SK-N-SH (cell line): ENCODE data around the gene OR4S2. TPM values are rescaled to one million over a fixed set of nuclear protein-coding genes. Genes with fewer than 3 reads are reported as not detected.

Experiments used
- CTCF ChIA-PET: fragments of 300-600, 350-600 bp; formaldehyde crosslinking; extraction: SDS; loops from one replicate; lab custom pipeline; 2021; lab: Yijun Ruan, JAX
- POLR2A ChIA-PET: fragments of 350-600 bp; sonication (Branson Sonifier 250); formaldehyde crosslinking; extraction: SDS; loops from one replicate; lab custom pipeline; 2020; ENCODE audit warnings: antibody characterized with exemption, inconsistent platforms; lab: Yijun Ruan, JAX
- DNase-seq: peaks from one replicate; pipeline ENCODE4 v3.0.0; 2012
- H2AFZ ChIP-seq: fragments of 200-600 bp; sonication (generic); 2 replicates; pipeline ENCODE4 v1.8.1; 2016; ENCODE audit warnings: antibody characterized with exemption, mild to moderate bottlenecking, low read depth
- H3F3A ChIP-seq: fragments of 200-600 bp; sonication (generic); replicated peaks from 2 replicates; pipeline ENCODE3; 2016; ENCODE audit warnings: antibody characterized with exemption, mild to moderate bottlenecking; ENCODE audit not compliant: insufficient read depth
- H3K27ac ChIP-seq, 2 experiments: fragments of 200-500 bp in 1 of 2; fragments of 200-600 bp in 1 of 2; sonication (Bioruptor generic) in 1 of 2; sonication (generic), shearing (Covaris generic) in 1 of 2; 2 replicates each; pipeline versions ENCODE4 v1.5.1 to v1.6.1; 2014 to 2016; ENCODE audit warnings: low read depth in 2 of 2, inconsistent platforms in 1 of 2, low read length in 1 of 2, mild to moderate bottlenecking in 1 of 2, mixed read lengths in 1 of 2
- H3K27me3 ChIP-seq: fragments of 200-600 bp; sonication (generic), shearing (Covaris generic); 2 replicates; pipeline ENCODE4 v1.6.1; 2016; ENCODE audit warnings: mixed run types; ENCODE audit not compliant: insufficient read depth
- H3K36me3 ChIP-seq, 2 experiments: fragments of 200-500 bp in 1 of 2; fragments of 200-600 bp in 1 of 2; sonication (Bioruptor generic) in 1 of 2; sonication (generic) in 1 of 2; replicated peaks in 1 of 2; 2 replicates each; pipeline versions ENCODE3 to v1.5.1; 2014 to 2016; ENCODE audit warnings: low read length in 1 of 2, mild to moderate bottlenecking in 1 of 2; ENCODE audit not compliant: insufficient read depth in 2 of 2, control insufficient read depth in 1 of 2
- H3K4me1 ChIP-seq, 2 experiments: fragments of 200-500 bp in 1 of 2; fragments of 200-600 bp in 1 of 2; sonication (Bioruptor generic) in 1 of 2; sonication (generic), shearing (Covaris generic) in 1 of 2; 2 replicates each; pipeline versions ENCODE4 v1.5.1 to v1.6.1; 2014 to 2016; ENCODE audit warnings: low read depth in 1 of 2, low read length in 1 of 2, mixed run types in 1 of 2; ENCODE audit not compliant: insufficient read depth in 2 of 2, control insufficient read depth in 1 of 2
- H3K4me2 ChIP-seq: fragments of 200-600 bp; sonication (generic), shearing (Covaris generic); 2 replicates; pipeline ENCODE4 v1.6.1; 2017; ENCODE audit warnings: mixed run types
- H3K4me3 ChIP-seq, 2 experiments: fragments of 200-500 bp in 1 of 2; fragments of 200-600 bp in 1 of 2; sonication (Bioruptor generic) in 1 of 2; sonication (generic), shearing (Covaris generic) in 1 of 2; 2 replicates each; pipeline versions ENCODE4 v1.5.1 to v1.8.1; 2014 to 2016; ENCODE audit warnings: low read depth in 2 of 2, inconsistent platforms in 1 of 2, low read length in 1 of 2, mild to moderate bottlenecking in 1 of 2, mixed read lengths in 1 of 2, moderate library complexity in 1 of 2
- H3K79me2 ChIP-seq: fragments of 200-600 bp; sonication (generic); 2 replicates; pipeline ENCODE4 v1.8.1; 2017; ENCODE audit warnings: mild to moderate bottlenecking; ENCODE audit not compliant: insufficient read depth
- H3K9ac ChIP-seq: fragments of 200-600 bp; sonication (generic); 2 replicates; pipeline ENCODE4 v1.6.1; 2017; ENCODE audit warnings: mixed run types
- H3K9me2 ChIP-seq: fragments of 200-600 bp; sonication (generic); 2 replicates; pipeline ENCODE4 v1.6.1; 2017; ENCODE audit warnings: mixed run types
- H3K9me3 ChIP-seq: fragments of 200-600 bp; sonication (generic); 2 replicates; pipeline ENCODE4 v1.6.1; 2017; ENCODE audit warnings: mixed run types, mild to moderate bottlenecking, moderate library complexity
- H4K20me1 ChIP-seq: fragments of 200-600 bp; sonication (generic); 2 replicates; pipeline ENCODE4 v1.6.1; 2017; ENCODE audit warnings: mild to moderate bottlenecking, mixed run types; ENCODE audit not compliant: insufficient read depth
- EP300 ChIP-seq, 2 experiments: IDR thresholded peaks; 2 replicates each; pipeline versions ENCODE4 v1.4.0 to v1.6.1; 2012; ENCODE audit warnings: borderline replicate concordance in 1 of 2, low read depth in 1 of 2, low read length in 1 of 2
- EZH2phosphoT487 ChIP-seq: fragments of 200-600 bp; sonication (generic); IDR thresholded peaks from 2 replicates; pipeline ENCODE4 v1.6.1; 2017; ENCODE audit warnings: low read depth, mixed run types, mild to moderate bottlenecking, antibody characterized with exemption, moderate library complexity, borderline replicate concordance
- FOXJ3 ChIP-seq: sonication (generic); formaldehyde crosslinking; IDR thresholded peaks from 2 replicates; pipeline ENCODE4 v1.5.1; 2020; ENCODE audit warnings: mild to moderate bottlenecking, missing genetic modification reagents
- FOXM1 ChIP-seq: IDR thresholded peaks from 2 replicates; pipeline ENCODE4 v1.4.0; 2012; ENCODE audit warnings: low read depth, mild to moderate bottlenecking
- GABPA ChIP-seq: IDR thresholded peaks from 2 replicates; pipeline ENCODE4 v1.4.0; 2012; ENCODE audit warnings: low read depth, mild to moderate bottlenecking
- JUND ChIP-seq: IDR thresholded peaks from 2 replicates; pipeline ENCODE4 v1.4.0; 2012
- MEF2A ChIP-seq: IDR thresholded peaks from 2 replicates; pipeline ENCODE4 v1.4.0; 2012; ENCODE audit warnings: low read depth, borderline replicate concordance
- MXI1 ChIP-seq: IDR thresholded peaks from 2 replicates; pipeline ENCODE4 v1.6.1; 2012; ENCODE audit warnings: mild to moderate bottlenecking, low read depth, low read length, improper control_type of control experiment
- NRF1 ChIP-seq: IDR thresholded peaks from 2 replicates; pipeline ENCODE4 v1.6.1; 2012; ENCODE audit warnings: low read depth, mild to moderate bottlenecking, low read length
- POLR2AphosphoS5 ChIP-seq: IDR thresholded peaks from 2 replicates; pipeline ENCODE4 v1.6.1; 2012; ENCODE audit warnings: low read depth, low read length
- RAD21 ChIP-seq: IDR thresholded peaks from 2 replicates; pipeline ENCODE4 v1.6.1; 2012; ENCODE audit warnings: mild to moderate bottlenecking, low read length
- RCOR1 ChIP-seq: fragments of 150-350 bp; IDR thresholded peaks from 2 replicates; pipeline ENCODE4 v1.6.1; 2017; ENCODE audit warnings: antibody characterized with exemption, low read length
- REST ChIP-seq: IDR thresholded peaks from 2 replicates; pipeline ENCODE4 v1.6.1; 2012; ENCODE audit warnings: mild to moderate bottlenecking, low read depth, low read length, moderate library complexity
- RFX5 ChIP-seq: IDR thresholded peaks from 2 replicates; pipeline ENCODE4 v1.6.1; 2012; ENCODE audit warnings: mild to moderate bottlenecking, improper control_type of control experiment, low read length
- RXRA ChIP-seq: IDR thresholded peaks from 2 replicates; pipeline ENCODE4 v1.4.0; 2012; ENCODE audit warnings: low read depth, mild to moderate bottlenecking, borderline replicate concordance
- SMC3 ChIP-seq: IDR thresholded peaks from 2 replicates; pipeline ENCODE4 v1.6.1; 2012; ENCODE audit warnings: low read depth, low read length, improper control_type of control experiment
- TAF1 ChIP-seq: IDR thresholded peaks from 2 replicates; pipeline ENCODE4 v1.6.1; 2012; ENCODE audit warnings: low read depth, mild to moderate bottlenecking, low read length, moderate library complexity, borderline replicate concordance
- TCF12 ChIP-seq: IDR thresholded peaks from 2 replicates; pipeline ENCODE4 v1.4.0; 2012
- YY1 ChIP-seq: IDR thresholded peaks from 2 replicates; pipeline ENCODE4 v1.4.0; 2012; ENCODE audit warnings: low read depth, mild to moderate bottlenecking
- WGBS: methylation state at CpG from one replicate; pipeline ENCODE4 v1.1.6; 2017; ENCODE audit warnings: low lambda C conversion rate; 5-methylcytosine and 5-hydroxymethylcytosine counted together
- polyA plus RNA-seq, 3 experiments: library from polyadenylated mRNA; depleted of rRNA; stranded (reverse); fragments of >200 nt; gene quantifications; 2 replicates each; pipeline ENCODE4 v1.2.3, GENCODE V29; 2012
- TF ChIP-seq, protein P1 (sequence below): IDR thresholded peaks from 2 replicates; pipeline ENCODE4 v1.4.0; 2012; ENCODE audit warnings: low read depth, borderline replicate concordance
- TF ChIP-seq, protein P2 (sequence below): fragments of 200-600 bp; sonication (generic); IDR thresholded peaks from 2 replicates; pipeline ENCODE4 v1.6.1; 2017; ENCODE audit warnings: antibody characterized with exemption, mild to moderate bottlenecking, moderate library complexity

The OR4S2 gene
- polyA plus RNA-seq (2012; rRNA removed): not detected in 2 replicates
- not detected in 2 replicates for polyA plus RNA-seq (2012; cell fraction: cytosol; rRNA removed)
- not detected in 2 replicates for polyA plus RNA-seq (2012; cell fraction: nucleus; rRNA removed)

- Histone ChIP-seq H3K4me2 (no peak within 1 kb of the TSS), H3K27ac (no peak within 1 kb of the TSS), H3K36me3 (no peaks in the 10 kb centered on the region), H4K20me1 (no peaks in the 10 kb centered on the region), H3K4me1 (no peaks in the 10 kb centered on the region), H3K9ac (no peak within 1 kb of the TSS), H3K9me3 (no peaks in the 10 kb centered on the region), H3K9me2 (no peaks in the 10 kb centered on the region), H3K27me3 (no peaks in the 10 kb centered on the region), H3F3A (no peaks in the 10 kb centered on the region), H2AFZ (no peak within 1 kb of the TSS), H3K79me2 (no peaks in the 10 kb centered on the region), H3K4me3 (no peak within 1 kb of the TSS)
- ChIA-PET POLR2A (no interaction called here), CTCF (no interaction called here)
- DNase-seq: no peak
- WGBS: 0% methylated on average over 2 of the region's 2 CpGs
- no peak for TF ChIP-seq YY1
- TF ChIP-seq FOXM1: no peak
- TF ChIP-seq POLR2AphosphoS5: no peak
- TF ChIP-seq EZH2phosphoT487: no peak
- TF ChIP-seq RCOR1: no peak
- no peak for TF ChIP-seq TAF1
- TF ChIP-seq EP300 (IDR thresholded peaks at IDR 0.05; ENCODE audit: borderline replicate concordance in 1 of 2, low read depth in 1 of 2, low read length in 1 of 2): no peak
- TF ChIP-seq MEF2A: no peak
These were observed at the start of gene OR4S2 for GRCh38 chr11:55648027-55648426. OR4S2 (plus strand) TSS chr11:55648327; CDS start chr11:55650904, 2,577 bp downstream.

- Histone ChIP-seq H3K4me2 (no peak within 1 kb of the TSS), H3K27me3 (no peaks in the 10 kb centered on the region), H3K36me3 (no peaks in the 10 kb centered on the region), H3K9ac (no peak within 1 kb of the TSS), H2AFZ (no peak within 1 kb of the TSS), H3K4me1 (no peaks in the 10 kb centered on the region), H3K9me2 (no peaks in the 10 kb centered on the region), H3K27ac (no peak within 1 kb of the TSS), H3K9me3 (peaks cover 7% of the 10 kb centered on the region; the same call in 1 of the 2 replicates), H3F3A (no peaks in the 10 kb centered on the region), H3K79me2 (no peaks in the 10 kb centered on the region), H4K20me1 (no peaks in the 10 kb centered on the region), H3K4me3 (no peak within 1 kb of the TSS)
- ChIA-PET POLR2A (no interaction called here), CTCF (no interaction called here)
- TF ChIP-seq, protein P1, sequence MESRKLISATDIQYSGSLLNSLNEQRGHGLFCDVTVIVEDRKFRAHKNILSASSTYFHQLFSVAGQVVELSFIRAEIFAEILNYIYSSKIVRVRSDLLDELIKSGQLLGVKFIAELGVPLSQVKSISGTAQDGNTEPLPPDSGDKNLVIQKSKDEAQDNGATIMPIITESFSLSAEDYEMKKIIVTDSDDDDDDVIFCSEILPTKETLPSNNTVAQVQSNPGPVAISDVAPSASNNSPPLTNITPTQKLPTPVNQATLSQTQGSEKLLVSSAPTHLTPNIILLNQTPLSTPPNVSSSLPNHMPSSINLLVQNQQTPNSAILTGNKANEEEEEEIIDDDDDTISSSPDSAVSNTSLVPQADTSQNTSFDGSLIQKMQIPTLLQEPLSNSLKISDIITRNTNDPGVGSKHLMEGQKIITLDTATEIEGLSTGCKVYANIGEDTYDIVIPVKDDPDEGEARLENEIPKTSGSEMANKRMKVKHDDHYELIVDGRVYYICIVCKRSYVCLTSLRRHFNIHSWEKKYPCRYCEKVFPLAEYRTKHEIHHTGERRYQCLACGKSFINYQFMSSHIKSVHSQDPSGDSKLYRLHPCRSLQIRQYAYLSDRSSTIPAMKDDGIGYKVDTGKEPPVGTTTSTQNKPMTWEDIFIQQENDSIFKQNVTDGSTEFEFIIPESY: no peak
- TF ChIP-seq REST: no peak
- no peak for TF ChIP-seq RFX5
- no peak for TF ChIP-seq SMC3
- TF ChIP-seq NRF1: no peak
- TF ChIP-seq FOXJ3 (CRISPR knock-in tag): no peak
- TF ChIP-seq JUND: no peak
- no peak for TF ChIP-seq RXRA
- no peak for TF ChIP-seq EZH2phosphoT487
- TF ChIP-seq GABPA: no peak
- no peak for TF ChIP-seq RAD21
- no peak for TF ChIP-seq MXI1
- TF ChIP-seq, protein P2, sequence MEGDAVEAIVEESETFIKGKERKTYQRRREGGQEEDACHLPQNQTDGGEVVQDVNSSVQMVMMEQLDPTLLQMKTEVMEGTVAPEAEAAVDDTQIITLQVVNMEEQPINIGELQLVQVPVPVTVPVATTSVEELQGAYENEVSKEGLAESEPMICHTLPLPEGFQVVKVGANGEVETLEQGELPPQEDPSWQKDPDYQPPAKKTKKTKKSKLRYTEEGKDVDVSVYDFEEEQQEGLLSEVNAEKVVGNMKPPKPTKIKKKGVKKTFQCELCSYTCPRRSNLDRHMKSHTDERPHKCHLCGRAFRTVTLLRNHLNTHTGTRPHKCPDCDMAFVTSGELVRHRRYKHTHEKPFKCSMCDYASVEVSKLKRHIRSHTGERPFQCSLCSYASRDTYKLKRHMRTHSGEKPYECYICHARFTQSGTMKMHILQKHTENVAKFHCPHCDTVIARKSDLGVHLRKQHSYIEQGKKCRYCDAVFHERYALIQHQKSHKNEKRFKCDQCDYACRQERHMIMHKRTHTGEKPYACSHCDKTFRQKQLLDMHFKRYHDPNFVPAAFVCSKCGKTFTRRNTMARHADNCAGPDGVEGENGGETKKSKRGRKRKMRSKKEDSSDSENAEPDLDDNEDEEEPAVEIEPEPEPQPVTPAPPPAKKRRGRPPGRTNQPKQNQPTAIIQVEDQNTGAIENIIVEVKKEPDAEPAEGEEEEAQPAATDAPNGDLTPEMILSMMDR: no peak
- no peak for TF ChIP-seq POLR2AphosphoS5
- no peak for TF ChIP-seq TCF12
- no peak for DNase-seq
- WGBS: 2% methylated on average over 2 of the region's 2 CpGs
These were observed 40.6 kb upstream of the OR4S2 start, which contains the start of gene OR4C11 for GRCh38 chr11:55607545-55607944. OR4C11 (minus strand) TSS chr11:55607645; CDS start chr11:55604373, 3,272 bp downstream.
